H1 (cell line): ENCODE measurements around the gene MCM5.

ENCODE experiments used
- ATF3 ChIP-seq: IDR thresholded peaks from 2 replicates; pipeline ENCODE4 v1.6.1; 2011; ENCODE audit warnings: low read depth, mild to moderate bottlenecking, low read length; ENCODE audit not compliant: insufficient read depth
- CTCF ChIP-seq, 3 experiments: IDR thresholded peaks; 1 replicate in 2 of 3; 2 replicates in 1 of 3; pipeline versions ENCODE4 v1.5.1 to v1.6.1; 2011; ENCODE audit warnings: low read length in 3 of 3, mild to moderate bottlenecking in 3 of 3, inconsistent platforms in 2 of 3, low read depth in 1 of 3, moderate library complexity in 1 of 3; ENCODE audit not compliant: insufficient read depth in 1 of 3; ENCODE audit errors: control extremely low read depth in 1 of 3
- JUND ChIP-seq: IDR thresholded peaks from 2 replicates; pipeline ENCODE4 v1.6.1; 2011; ENCODE audit warnings: mild to moderate bottlenecking, improper control_type of control experiment, low read length
- MAX ChIP-seq: IDR thresholded peaks from 2 replicates; pipeline ENCODE4 v1.6.1; 2012; ENCODE audit warnings: inconsistent platforms
- POLR2A ChIP-seq, 2 experiments: IDR thresholded peaks; 1 replicate in 1 of 2; 2 replicates in 1 of 2; pipeline ENCODE4 v1.6.1; 2011; ENCODE audit warnings: low read depth in 2 of 2, low read length in 2 of 2, mild to moderate bottlenecking in 2 of 2; ENCODE audit errors: control extremely low read depth in 1 of 2
- RAD21 ChIP-seq, 2 experiments: IDR thresholded peaks in 1 of 2; conservative IDR thresholded peaks in 1 of 2; 2 replicates each; pipeline ENCODE4 v1.6.1; 2011; ENCODE audit warnings: low read depth in 2 of 2, low read length in 2 of 2, improper control_type of control experiment in 1 of 2, inconsistent platforms in 1 of 2, mild to moderate bottlenecking in 1 of 2, moderate library complexity in 1 of 2
- SP1 ChIP-seq: IDR thresholded peaks from 2 replicates; pipeline ENCODE4 v1.6.1; 2011; ENCODE audit warnings: low read depth, low read length

GRCh38 chr22:35424761-35425160 is 24.8 kb downstream of the MCM5 start:
- TF ChIP-seq JUND (no peak), RAD21 (IDR thresholded peaks at IDR 0.05 in 1 of 2, conservative IDR thresholded peaks at IDR 0.05 in 1 of 2; ENCODE audit: low read depth in 2 of 2, low read length in 2 of 2) (no peak), SP1 (no peak), CTCF (IDR thresholded peaks at IDR 0.05; ENCODE audit: control extremely low read depth in 1 of 3, insufficient read depth in 1 of 3, low read depth in 1 of 3, low read length in 3 of 3) (no peak), MAX (no peak), ATF3 (no peak), POLR2A (IDR thresholded peaks at IDR 0.05; ENCODE audit: control extremely low read depth in 1 of 2, low read depth in 2 of 2, low read length in 2 of 2) (no peak)
